ENCODE results near the gene CTTNBP2.

Gene CTTNBP2

GRCh38 chr7:117871778-117872538 lies 1.3 kb downstream of the CTTNBP2 start:
- DNase-seq (ENCODE audit: low spot score): peak; percentile 72

- DNase-seq (ENCODE audit: low spot score): no peak
Observed at GRCh38 chr7:117871401-117871777, 1.9 kb downstream of the CTTNBP2 start.

- DNase-seq (ENCODE audit: low spot score): no peak
Observed at GRCh38 chr7:117870448-117871130, 2.7 kb downstream of the CTTNBP2 start.

GRCh38 chr7:117869374-117869773 lies 3.9 kb downstream of the CTTNBP2 start:
- no peak for DNase-seq (ENCODE audit: low spot score)

- DNase-seq (ENCODE audit: low spot score): no peak
Observed at GRCh38 chr7:117863618-117864017, 9.6 kb downstream of the CTTNBP2 start.

- no peak for DNase-seq (ENCODE audit: low spot score)
Observed at GRCh38 chr7:117862378-117862777, 10.9 kb downstream of the CTTNBP2 start.

- no peak for DNase-seq (ENCODE audit: low spot score)
Observed at GRCh38 chr7:117859246-117859812, 13.9 kb downstream of the CTTNBP2 start.

GRCh38 chr7:117858712-117859111 lies 14.5 kb downstream of the CTTNBP2 start:
- DNase-seq (ENCODE audit: low spot score): no peak

- DNase-seq (ENCODE audit: low spot score): no peak
Observed at GRCh38 chr7:117857718-117858117, 15.5 kb downstream of the CTTNBP2 start.

- DNase-seq (ENCODE audit: low spot score): no peak
Observed at GRCh38 chr7:117856196-117856595, 17.0 kb downstream of the CTTNBP2 start.

GRCh38 chr7:117854186-117854585 lies 19.1 kb downstream of the CTTNBP2 start:
- no peak for DNase-seq (ENCODE audit: low spot score)

GRCh38 chr7:117848941-117849340 lies 24.3 kb downstream of the CTTNBP2 start:
- no peak for DNase-seq (ENCODE audit: low spot score)

- DNase-seq (ENCODE audit: low spot score): no peak
Observed at GRCh38 chr7:117844678-117845077, 28.6 kb downstream of the CTTNBP2 start.

GRCh38 chr7:117841611-117842010 lies 31.6 kb downstream of the CTTNBP2 start:
- DNase-seq (ENCODE audit: low spot score): no peak

- no peak for DNase-seq (ENCODE audit: low spot score)
Observed at GRCh38 chr7:117841011-117841410, 32.2 kb downstream of the CTTNBP2 start.

- DNase-seq (ENCODE audit: low spot score): no peak
Observed at GRCh38 chr7:117839507-117839906, 33.7 kb downstream of the CTTNBP2 start.

GRCh38 chr7:117837841-117838240 lies 35.4 kb downstream of the CTTNBP2 start:
- no peak for DNase-seq (ENCODE audit: low spot score)

- no peak for DNase-seq (ENCODE audit: low spot score)
Observed at GRCh38 chr7:117835016-117835664, 38.1 kb downstream of the CTTNBP2 start.

GRCh38 chr7:117830422-117830954 lies 42.8 kb downstream of the CTTNBP2 start:
- DNase-seq (ENCODE audit: low spot score): no peak

GRCh38 chr7:117829450-117830117 lies 43.7 kb downstream of the CTTNBP2 start:
- no peak for DNase-seq (ENCODE audit: low spot score)

GRCh38 chr7:117828825-117829224 lies 44.4 kb downstream of the CTTNBP2 start:
- no peak for DNase-seq (ENCODE audit: low spot score)

- DNase-seq (ENCODE audit: low spot score): no peak
Observed at GRCh38 chr7:117827862-117828261, 45.4 kb downstream of the CTTNBP2 start.
